DMS114 treated with DMSO at 0.1 percent for 48 hours (cell line): ENCODE data around the gene TRAPPC1.

ENCODE experiments used
- DNase-seq: peaks from one replicate; lab custom pipeline; 2025; ENCODE audit not compliant: unreplicated experiment; lab: John Stamatoyannopoulos, UW

TRAPPC1 gene

DNA sequence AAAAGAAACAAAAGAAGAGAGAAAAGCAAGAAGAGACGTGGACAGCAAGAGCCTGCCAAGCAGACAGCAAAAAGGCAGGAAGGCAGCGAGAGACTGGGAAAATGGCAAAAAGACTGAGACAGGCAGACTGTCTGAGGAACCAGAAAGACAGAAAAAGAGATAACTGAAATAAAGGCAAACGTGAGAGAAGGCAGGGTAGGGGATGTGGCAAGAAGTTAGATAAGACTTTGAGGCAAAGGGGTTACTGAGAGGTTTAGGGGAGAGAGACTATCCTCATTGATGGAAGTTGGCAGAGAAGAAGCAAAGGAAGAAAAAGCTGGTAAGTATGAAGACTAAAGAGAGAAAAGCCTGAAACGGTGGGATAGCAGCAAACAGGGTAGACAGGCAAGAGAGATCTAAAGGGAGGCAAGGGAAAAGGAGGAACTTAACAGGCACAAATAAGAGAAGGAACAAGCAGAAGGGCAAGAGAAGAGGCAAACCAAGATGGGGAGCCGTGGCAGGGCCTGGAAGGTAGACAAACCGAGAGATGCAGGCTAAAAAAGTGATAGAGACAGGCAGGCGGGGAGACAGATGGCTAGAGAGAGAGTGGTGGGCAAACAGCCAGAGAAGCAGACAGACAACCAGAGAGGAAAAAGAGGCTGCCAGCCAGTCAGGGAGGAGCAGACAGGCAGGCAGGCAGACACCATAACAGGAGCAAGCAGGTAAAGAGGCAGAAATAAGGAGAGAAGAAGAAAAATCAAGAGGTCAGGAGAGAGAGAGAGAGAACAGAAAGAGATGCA, 50.3 kb downstream of the TRAPPC1 start:
- DNase-seq = no peak
